PFSK-1 (cell line): ENCODE results near the gene PREX1.

ENCODE experiments used
- FOXP2 ChIP-seq: optimal IDR thresholded peaks from 2 replicates; pipeline ENCODE3; 2011; ENCODE audit warnings: borderline replicate concordance, control low read depth, inconsistent platforms; ENCODE audit not compliant: insufficient read depth; ENCODE audit errors: extremely low read length, extremely low read depth
- POLR2AphosphoS5 ChIP-seq: IDR thresholded peaks from 2 replicates; pipeline ENCODE4 v1.6.1; 2012; ENCODE audit warnings: low read depth, mild to moderate bottlenecking, control low read depth, low read length, moderate library complexity
- REST ChIP-seq, 2 experiments: IDR thresholded peaks; 2 replicates each; pipeline versions ENCODE4 v1.6.1 to v1.8.0; 2011 to 2012; ENCODE audit warnings: low read depth in 2 of 2, low read length in 2 of 2, control low read depth in 1 of 2, inconsistent platforms in 1 of 2, mild to moderate bottlenecking in 1 of 2, moderate library complexity in 1 of 2; ENCODE audit not compliant: insufficient read depth in 1 of 2
- SIN3A ChIP-seq: IDR thresholded peaks from 2 replicates; pipeline ENCODE4 v1.6.1; 2012; ENCODE audit warnings: mild to moderate bottlenecking, low read length, moderate library complexity, borderline replicate concordance; ENCODE audit not compliant: insufficient read depth
- TAF1 ChIP-seq: IDR thresholded peaks from 2 replicates; pipeline ENCODE4 v1.6.1; 2012; ENCODE audit warnings: low read length, control low read depth, borderline replicate concordance; ENCODE audit not compliant: insufficient read depth

The PREX1 gene

DNA sequence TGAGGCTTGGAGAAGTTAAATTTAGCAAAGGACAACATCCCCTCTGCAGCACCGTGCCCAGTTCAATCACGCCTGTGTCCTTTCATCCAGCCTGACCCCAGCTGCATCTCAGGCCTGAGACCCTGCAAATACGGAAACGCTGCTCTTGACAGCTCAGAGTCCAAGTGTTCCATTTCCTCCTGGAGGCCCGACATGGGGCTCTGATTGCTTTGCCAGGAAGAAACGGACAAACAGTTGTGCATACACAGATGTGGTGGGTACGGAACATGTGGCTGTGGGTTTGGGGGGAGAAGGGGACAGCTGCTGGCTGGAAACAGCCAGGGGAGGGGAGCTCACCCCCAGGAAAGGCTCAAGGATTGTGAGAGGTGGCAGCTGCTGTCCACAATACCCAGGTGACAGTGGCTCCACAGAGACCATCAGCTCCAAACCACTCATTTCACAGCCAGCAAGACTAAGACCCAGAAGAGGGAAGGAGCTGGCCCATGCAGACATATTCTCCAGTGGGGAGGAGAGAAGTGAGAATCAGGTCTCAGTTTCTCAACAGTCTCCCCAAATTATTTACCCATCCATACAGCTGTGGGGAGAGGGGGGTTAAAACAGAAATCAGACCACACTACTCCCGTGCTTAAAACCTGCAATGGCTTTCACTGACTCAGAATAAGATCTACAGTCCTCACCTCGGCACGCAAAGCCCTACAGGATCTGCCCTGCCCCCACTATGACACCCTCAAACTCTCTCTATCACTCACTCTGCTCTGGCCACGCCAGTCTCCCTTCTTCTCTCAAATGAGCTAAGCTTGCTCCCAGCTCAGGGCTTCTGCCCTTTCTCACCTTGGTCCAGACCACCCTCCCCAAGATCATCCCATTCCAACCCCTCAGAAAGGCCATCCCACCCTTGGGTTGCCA, 89.1 kb downstream of the PREX1 start:
- TF ChIP-seq TAF1 (no peak), FOXP2 (no peak), REST (IDR thresholded peaks at IDR 0.05; ENCODE audit: insufficient read depth in 1 of 2, low read depth in 2 of 2, low read length in 2 of 2) (no peak), SIN3A (no peak)

DNA sequence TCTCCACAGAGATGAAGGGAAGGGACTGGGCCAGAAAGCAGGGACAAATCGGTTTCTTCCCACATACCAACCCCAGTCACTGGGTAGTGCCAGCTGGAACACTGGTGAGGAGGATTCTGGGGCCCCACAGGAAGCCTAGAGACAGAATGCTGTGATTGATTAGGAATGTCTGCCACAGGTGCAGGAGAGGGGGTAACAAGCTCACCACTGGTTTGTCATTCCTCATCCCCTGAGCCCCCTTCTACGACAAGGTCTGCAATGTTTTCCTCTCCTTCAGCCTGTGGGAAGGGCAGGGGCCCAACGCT, 89.8 kb downstream of the PREX1 start:
- TF ChIP-seq REST (IDR thresholded peaks at IDR 0.05; ENCODE audit: insufficient read depth in 1 of 2, low read depth in 2 of 2, low read length in 2 of 2) (no peak), SIN3A (no peak), POLR2AphosphoS5 (no peak), FOXP2 (no peak), TAF1 (no peak)

- TF ChIP-seq SIN3A: no peak
- no peak for TF ChIP-seq REST (IDR thresholded peaks at IDR 0.05; ENCODE audit: insufficient read depth in 1 of 2, low read depth in 2 of 2, low read length in 2 of 2)
- no peak for TF ChIP-seq TAF1
- no peak for TF ChIP-seq POLR2AphosphoS5
- TF ChIP-seq FOXP2: no peak
These were observed 90.2 kb downstream of the PREX1 start for GRCh38 chr20:48737434-48738093.

- TF ChIP-seq POLR2AphosphoS5 (no peak), FOXP2 (no peak), SIN3A (no peak), TAF1 (no peak), REST (IDR thresholded peaks at IDR 0.05; ENCODE audit: insufficient read depth in 1 of 2, low read depth in 2 of 2, low read length in 2 of 2) (no peak)
These were observed 91.2 kb downstream of the PREX1 start for GRCh38 chr20:48736636-48737035.
